HEK293 (cell line): ENCODE measurements around the gene NCDN.

Source experiments
- TCF7L2 ChIP-seq: IDR thresholded peaks from 2 replicates; pipeline ENCODE4 v1.6.1; 2011; ENCODE audit warnings: low read depth, mild to moderate bottlenecking, inconsistent platforms, low read length, moderate library complexity, borderline replicate concordance
- ZNF274 ChIP-seq, 2 experiments: fragments of 200-500 bp in 1 of 2; fragments of 450-650 bp in 1 of 2; sonication (Bioruptor generic) in 1 of 2; formaldehyde crosslinking in 1 of 2; IDR thresholded peaks; 2 replicates each; pipeline versions ENCODE4 v1.5.1 to v1.6.1; 2014 to 2016; ENCODE audit warnings: borderline replicate concordance in 1 of 2, inconsistent platforms in 1 of 2, low read length in 1 of 2, missing biosample characterization in 1 of 2, missing genetic modification characterization in 1 of 2

- TF ChIP-seq ZNF274 (IDR thresholded peaks at IDR 0.05; ENCODE audit: low read length) (no peak), ZNF274 (tag by site-specific recombination; IDR thresholded peaks at IDR 0.05; ENCODE audit: borderline replicate concordance) (no peak), TCF7L2 (no peak)
Observed at GRCh38 chr1:35569936-35570335, 12.3 kb downstream of the NCDN start.
